HT-29 (cell line): Measurements from ENCODE around the gene CRYGB. TPM values are rescaled to one million over a fixed set of nuclear protein-coding genes. Genes with fewer than 3 reads are reported as not detected.
"Not testable (repeated sequence)": the region's sequence is repeated elsewhere in the genome, so short reads cannot be mapped to it uniquely, and the experiment has no call there.

Source experiments
- DNase-seq: peaks from one replicate; pipeline ENCODE4 v3.0.0-alpha.2; 2015; ENCODE audit warnings: low spot score
- total RNA-seq: library from RNA; depleted of rRNA; stranded (reverse); fragments of >200 nt; shearing (Covaris generic); gene quantifications from 2 replicates; pipeline ENCODE4 v1.2.3, GENCODE V29; 2014

CRYGB gene
- total RNA-seq, 1 experiment from 2014 or later, result not detected

DNA sequence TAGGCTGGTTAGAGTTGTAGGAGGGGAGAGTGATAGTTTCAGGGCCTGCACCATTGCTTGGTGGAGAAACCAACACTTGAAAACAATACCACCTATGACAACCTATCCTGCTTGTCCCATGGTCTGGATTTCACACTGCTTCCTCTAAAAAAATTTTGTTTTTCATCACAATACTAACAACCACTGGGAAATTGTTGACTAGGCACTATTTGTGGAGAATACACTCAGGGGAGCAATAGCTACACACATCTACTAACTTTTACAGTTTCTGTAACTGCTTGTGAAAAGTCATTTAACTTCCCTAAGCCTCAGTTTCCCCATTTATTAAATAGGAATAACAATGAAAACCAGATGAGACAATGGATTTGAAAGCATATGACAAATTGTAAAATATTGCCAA is 4.1 kb upstream of the CRYGB start:
- DNase-seq, result no peak

DNA sequence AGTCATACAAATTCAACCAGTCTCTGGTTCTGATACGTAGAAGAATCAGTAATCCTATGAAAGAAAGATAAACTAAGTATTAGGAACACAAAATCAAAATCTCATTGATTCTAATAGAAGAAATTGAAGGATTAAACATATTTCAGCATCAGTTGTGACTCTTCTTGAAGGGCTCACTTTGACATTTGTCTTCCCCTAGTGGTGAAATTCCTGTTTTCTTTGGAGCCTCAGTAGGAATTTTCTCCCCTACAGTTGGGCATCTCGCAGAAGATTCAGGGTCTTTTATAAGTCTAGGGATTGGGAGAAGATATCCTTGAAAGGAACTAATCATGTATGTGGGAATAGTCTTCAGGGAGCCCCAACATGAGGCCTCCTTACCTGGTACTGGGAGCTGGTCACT is 2.8 kb upstream of the CRYGB start:
- no peak for DNase-seq

DNA sequence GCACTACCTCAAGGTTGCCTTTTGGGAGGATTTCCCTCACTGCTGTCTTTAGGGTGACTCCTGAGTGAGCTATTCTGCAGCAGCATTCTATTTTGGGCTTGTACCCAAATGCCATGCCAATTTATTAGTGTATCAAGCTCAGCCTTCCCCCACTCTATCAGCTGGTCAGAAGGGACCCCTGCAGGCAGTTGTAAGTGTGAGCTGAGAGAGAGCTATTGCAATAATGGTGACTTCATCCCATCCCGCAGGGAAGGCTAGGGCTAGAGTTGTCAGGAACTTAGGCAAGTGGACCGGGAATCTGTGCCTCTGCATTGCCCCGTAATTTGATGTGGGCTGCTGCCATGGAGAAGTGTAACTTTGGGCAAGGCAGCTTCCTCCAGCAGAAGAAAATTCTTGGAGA is 1.8 kb upstream of the CRYGB start:
- DNase-seq, result no peak

- DNase-seq, result no peak
These were observed 1.1 kb upstream of the CRYGB start for GRCh38 chr2:208147008-208147407.

GRCh38 chr2:208142925-208143799 is 2.8 kb downstream of the CRYGB start:
- DNase-seq, result no peak

GRCh38 chr2:208142240-208142924 is 3.6 kb downstream of the CRYGB start:
- DNase-seq, result peak; percentile 13

- DNase-seq, result no peak
These were observed 6.5 kb downstream of the CRYGB start for GRCh38 chr2:208139447-208139846.

- not testable (repeated sequence) for DNase-seq
These were observed 7.6 kb downstream of the CRYGB start for GRCh38 chr2:208138334-208138733.

- no peak for DNase-seq
These were observed 9.3 kb downstream of the CRYGB start for GRCh38 chr2:208136716-208137094.

DNA sequence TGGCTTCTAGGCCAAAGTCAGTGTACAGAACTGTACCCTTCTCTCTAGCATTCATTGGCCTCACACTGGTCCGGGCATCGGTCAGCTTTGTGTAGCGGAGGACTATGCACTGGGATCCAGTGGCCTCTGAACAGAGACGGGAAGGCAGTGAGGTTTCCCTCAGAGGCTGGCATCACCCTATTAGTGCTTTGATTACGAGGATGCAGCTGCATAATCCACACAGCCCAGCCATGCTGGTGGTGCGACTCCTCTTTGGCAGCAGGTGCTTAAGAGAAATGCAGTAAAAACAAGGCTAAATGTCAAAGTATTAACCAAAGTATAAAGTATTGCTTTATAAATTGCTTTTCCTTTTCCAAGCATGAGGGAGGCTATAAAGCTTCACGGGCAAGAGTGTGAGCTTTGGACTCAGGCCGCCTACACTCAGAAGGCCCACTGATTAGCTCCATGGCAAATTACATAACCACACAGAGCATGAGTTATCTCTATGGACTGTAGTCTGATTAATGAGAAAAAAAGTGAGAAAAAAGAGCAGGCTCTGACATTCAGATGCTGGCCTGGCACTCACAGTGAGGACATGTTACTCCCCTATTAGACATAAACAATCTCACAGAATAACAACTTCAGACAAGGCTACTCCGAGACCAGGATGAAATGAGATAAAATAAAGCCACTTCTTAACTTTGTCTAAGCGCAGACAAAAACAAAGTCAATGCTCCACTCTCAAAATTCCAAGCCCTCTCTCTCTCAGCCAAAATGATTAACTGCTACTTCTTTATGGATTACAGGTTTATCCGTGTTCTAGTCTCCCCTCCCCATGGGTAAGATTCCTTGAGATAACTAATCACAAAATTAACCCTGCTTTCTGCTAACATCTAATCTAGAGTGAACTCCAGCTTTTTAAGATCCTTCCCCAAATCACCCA is 9.9 kb downstream of the CRYGB start:
- no peak for DNase-seq

DNA sequence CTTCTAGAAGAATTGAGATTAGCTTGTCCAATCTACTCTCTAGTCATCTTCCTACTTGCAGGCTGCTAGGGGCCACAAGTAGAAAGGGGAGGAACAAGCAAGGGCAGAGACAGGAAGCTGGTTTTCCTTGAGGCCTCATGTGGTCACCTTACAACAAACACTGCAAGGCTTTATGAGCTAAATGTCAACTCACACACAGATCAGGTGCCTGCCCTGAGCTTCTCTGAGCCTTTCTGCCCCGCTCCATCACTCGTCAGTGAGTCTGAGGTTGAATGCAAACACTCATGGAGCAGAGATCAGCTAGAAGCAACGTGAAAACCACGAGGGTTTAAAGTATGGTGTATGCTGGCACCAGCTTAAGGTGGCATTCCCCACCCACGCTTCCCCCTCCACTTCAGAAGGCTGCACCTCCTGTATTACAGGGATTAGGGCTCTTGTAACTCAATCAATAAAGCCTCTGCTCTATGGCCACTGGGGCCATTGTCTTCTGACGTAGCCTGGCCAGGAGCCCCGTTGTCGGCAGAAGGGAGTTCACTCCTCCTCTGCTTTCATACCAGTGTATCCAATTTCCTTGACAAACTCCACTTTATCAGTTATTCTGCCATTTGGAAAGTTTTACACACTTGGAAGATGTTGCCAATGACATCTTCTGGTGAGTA is 10.9 kb downstream of the CRYGB start:
- peak; percentile 28 for DNase-seq

- DNase-seq, result no peak
These were observed 15.2 kb downstream of the CRYGB start for GRCh38 chr2:208130712-208131110.

GRCh38 chr2:208129744-208130711 is 15.9 kb downstream of the CRYGB start, which contains the start of gene CRYGC:
Gene CRYGC, minus strand, starts transcription at chr2:208129828. Its CDS starts 36 bp downstream, at chr2:208129792.
- DNase-seq, result peak; percentile 73

DNA sequence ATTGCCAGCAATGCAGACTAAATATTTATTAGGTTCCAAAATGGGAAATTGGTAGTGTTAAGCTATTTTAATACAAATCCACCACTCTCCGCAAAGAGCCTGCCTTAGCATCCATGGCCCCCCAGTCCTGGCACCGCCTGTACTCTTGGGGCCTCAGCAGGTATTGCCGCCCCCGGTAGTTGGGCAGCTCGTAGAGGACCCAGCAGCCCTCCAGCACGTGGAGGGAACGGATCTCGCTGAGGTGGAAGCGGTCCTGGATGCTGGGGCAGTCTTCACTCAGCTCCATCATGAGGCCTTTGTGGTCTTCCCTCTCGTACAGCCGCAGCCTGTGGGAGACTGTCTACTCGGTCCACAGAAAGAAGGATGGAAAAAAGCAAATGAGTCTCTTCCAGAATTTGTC is 17.8 kb downstream of the CRYGB start:
- DNase-seq, result no peak

- DNase-seq, result no peak
These were observed 18.9 kb downstream of the CRYGB start for GRCh38 chr2:208127090-208127489.

DNA sequence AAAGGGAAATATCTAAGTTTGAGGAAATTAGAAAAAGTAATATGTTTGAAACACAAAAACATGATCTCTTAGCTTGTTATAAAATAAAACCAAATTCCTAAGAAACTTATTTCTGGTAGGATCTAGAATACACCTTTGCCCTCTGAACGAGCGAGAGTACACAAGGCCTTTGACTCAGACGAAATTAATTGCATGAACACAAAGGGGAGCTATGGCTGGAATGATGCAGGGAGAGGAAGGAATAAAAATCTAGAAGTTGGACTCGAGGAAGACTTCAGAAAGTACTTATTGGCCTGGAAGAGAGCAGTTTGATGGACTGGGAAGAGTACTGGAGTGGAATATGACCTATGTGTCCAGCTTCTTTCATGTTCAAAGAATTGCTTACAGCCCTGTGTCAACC is 20.7 kb downstream of the CRYGB start:
- no peak for DNase-seq

GRCh38 chr2:208124013-208124715 is 21.8 kb downstream of the CRYGB start, which contains the start of gene CRYGD:
Gene CRYGD, minus strand, starts transcription at chr2:208124524. Its CDS starts 51 bp downstream, at chr2:208124473.
- not testable (repeated sequence) for DNase-seq

- DNase-seq, result no peak
These were observed 23.7 kb downstream of the CRYGB start for GRCh38 chr2:208122248-208122647.

GRCh38 chr2:208118918-208119317 is 27.0 kb downstream of the CRYGB start:
- DNase-seq, result no peak
